HUDEP-2 (cell line): ENCODE results near the gene ANKRD34A.

ENCODE experiments used
- DNase-seq, 76 experiments: peaks; one replicate each; lab custom pipeline; 2025; ENCODE audit not compliant: unreplicated experiment in 76 of 76; lab: John Stamatoyannopoulos, UW

Gene ANKRD34A

DNA sequence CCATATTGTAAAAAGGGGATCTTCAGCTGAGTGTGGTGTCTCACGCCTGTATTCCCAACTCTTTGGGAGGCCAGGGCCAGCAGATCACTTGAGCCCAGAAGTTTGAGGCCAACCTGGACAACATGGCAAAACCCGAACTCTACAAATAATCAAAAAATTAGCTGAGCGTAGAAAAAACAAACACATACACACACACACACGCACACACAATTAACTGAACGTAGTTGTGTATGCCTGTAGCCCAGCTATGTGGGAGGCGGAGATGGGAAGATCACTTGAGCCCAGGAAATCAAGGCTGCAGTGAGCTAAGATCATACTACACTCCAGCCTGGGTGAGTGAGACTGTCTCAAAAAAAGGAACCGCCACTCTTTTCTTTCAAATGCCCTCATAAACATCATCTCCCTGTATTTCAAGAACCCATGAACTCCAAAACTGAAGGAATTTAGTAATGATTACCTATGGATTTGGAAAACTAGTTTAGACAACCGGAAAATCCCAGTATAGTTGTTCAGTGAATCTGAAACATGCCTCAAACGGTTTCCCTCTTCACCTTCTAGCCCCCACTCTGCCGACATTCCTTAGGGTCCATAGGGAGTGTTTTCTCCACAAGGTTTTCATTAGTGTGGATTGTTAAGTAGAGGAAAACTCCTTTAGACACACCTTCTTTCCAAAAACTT, 27.5 kb upstream of the ANKRD34A start:
- DNase-seq: peak in 15 of 76 experiments; percentile 17 to 54 (median 28)

DNA sequence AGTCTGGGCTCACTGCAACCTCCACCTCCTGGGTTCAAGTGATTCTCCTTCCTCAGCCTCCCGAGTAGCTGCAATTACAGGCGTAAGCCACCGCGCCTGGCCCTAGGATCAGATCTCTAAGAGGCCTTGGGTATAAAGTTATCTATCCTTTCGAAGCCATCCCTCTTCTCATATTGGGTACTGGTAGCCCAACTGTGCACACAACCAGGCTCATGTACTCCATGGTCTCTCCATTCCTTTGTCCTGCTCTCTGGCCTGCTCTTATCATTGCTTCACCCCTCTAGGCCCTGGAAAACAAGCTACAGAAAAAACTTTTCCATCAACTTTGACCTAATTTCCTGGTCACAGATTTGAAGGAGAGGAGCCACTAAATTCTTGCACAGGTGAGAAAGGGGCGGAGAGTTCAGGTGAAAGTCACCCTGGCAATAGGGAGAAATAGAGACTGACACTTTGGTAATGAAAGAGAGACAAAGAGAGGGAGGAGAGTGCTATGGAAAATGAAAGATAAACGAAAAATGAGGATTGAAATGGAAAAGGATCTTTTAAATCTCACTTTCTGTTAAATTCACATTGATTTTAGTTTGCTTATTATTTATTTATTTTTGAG, 26.0 kb upstream of the ANKRD34A start:
- DNase-seq: peak in 3 of 76 experiments; percentile 11 to 23 (median 13)

DNA sequence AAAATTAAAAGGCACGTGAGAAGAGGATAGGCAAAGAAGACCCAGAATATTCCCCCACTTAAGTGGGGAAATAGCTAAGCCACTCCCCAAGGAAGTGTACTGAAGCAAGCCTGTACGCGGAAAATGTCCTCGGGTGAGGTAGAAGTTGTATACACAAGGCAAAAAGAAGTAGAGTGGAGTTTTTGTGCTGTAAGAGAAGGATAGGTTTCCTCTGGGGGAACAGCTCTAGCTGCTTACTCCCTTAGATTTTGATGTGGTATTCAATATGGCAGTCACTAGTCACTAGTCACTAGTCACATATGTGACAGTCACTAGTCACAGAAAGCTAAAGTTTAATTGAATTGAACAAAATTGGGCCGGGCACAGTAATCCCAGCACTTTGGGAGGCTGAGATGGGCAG, 24.4 kb upstream of the ANKRD34A start:
- no peak for DNase-seq

DNA sequence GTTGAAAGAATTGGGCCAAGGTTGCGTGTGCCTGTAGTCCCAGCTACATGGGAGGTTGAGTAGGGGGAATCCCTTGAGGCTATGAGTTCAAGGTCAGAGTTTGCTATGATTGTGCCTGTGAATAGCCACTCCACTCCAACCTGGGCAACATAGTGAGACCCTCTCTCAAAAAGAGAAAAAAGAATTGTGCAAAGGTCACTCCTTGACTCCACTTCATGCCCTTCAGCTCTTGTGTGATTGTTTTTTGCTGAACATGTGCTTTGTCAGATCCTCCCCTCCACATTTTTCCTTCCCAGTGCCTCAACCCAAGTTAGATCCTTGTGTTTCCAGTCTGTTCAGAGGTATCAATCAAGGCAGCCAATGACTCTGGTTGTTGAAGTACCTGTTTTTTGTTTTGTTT, 23.6 kb upstream of the ANKRD34A start:
- no peak for DNase-seq

DNA sequence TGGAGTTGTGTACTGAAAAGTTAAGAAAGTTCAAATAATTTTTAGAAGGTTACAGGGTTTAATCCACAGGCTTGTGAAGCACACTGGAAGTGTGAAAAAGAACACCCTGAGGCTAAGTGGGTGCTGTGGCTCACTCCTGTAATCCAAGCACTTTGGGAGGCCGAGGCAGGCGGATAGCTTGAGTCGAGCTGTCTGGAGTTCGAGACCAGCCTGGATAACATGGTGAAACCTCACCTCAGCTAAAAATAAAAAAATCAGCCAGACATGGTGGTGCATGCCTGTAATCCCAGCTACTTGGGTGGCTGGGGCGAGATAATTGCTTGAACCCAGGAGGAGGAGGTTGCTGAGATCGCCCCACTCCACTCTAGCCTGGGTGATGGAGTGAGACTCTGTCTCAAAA, 22.2 kb upstream of the ANKRD34A start:
- no peak for DNase-seq

DNA sequence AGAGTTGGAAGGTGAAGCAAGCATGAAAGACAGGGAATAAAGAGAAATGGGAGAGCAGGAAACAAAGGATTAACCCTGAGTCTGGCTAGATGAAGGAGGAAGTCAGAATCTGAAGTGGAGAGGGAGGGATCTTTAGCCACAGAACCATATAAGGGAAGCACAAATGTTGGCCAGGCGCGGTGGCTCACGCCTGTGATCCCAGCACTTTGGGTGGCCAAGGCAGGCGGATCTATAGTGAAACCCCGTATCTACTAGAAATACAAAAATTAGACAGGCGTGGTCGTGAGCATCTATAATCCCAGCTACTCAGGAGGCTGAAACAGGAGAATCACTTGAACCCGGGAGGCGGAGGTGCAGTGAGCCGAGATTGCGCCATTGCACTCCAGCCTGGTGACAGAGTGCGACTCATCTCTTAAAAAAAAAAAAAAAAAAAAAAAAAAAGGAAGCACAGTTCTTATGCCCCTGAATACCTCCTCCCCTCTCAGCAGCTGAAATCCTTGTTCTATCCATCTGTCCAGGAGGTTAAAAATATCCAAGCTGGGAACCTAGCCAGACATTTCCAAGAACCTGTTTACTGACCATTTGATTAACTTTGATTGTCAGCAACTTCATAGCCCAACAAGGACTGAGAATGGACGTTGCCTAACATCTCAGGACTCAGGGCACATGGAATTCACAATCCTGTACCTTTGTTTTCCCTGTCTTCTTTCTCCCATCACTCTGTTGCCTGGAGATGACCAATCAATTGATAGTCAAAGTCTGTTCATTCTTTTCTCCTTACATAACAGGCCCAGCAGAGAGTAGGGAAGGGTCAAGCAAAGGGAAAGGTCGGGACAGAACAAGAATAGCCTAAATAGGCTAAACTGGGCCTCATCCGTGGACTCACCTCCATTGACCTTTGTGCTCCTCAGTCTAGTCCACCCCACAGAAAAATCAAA, 21.4 kb upstream of the ANKRD34A start:
- DNase-seq: no peak

DNA sequence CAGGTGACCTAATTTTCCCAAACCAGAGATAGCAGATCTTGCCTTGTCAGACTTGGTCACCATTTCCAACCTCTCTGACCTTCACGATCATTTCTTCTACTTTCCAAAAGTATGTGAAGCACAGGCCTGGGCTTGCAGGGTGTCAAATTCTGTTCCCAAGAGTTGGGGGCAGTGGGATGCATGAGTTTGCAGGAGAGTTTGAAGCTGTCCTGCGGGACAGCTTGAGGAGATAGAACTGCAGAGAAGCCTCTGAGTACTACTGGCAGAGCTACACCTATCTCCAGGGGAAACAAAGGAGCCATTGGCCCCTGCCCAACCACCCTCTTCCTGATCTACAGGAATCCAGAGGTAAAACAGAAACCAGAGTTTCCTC, 20.7 kb upstream of the ANKRD34A start:
- no peak for DNase-seq

DNA sequence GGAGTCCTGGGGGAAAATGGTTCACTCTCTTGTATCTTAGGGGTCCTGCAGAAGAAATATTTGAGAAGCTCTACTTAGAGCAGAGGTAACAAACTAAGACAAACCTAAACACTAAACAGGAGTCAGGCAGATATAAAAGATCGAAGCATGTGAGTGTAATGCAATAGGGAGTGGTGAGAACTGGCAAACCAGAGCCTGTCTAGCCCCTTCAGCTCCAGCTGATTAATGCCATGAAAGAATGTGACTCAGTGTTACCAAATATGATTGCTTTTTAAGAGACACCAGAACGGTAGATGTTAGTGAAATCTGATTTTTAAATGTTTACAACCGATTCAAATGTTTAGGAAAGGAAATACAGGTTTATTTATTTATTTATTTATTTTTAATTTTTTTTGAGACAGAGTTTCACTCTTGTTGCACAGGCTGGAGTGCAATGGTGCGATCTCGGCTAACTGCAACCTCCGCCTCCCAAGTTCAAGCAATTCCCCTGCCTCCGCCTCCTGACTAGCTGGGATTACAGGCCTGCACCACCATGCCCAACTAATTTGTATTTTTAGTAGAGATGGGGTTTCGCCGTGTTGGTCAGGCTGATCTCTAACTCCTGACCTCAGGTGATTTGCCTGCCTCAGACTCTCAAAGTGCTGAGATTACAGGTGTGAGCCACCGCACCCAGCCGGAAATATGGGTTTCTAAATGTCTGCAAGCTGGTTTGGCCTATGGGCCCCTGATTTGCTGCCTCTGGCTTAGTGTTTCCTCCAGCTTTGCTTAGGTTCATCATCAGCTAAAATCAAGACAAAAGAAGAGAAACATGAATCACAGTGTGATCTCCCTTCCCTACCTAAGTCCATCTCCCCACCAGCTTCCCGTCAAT, 19.8 kb upstream of the ANKRD34A start:
- DNase-seq: no peak

DNA sequence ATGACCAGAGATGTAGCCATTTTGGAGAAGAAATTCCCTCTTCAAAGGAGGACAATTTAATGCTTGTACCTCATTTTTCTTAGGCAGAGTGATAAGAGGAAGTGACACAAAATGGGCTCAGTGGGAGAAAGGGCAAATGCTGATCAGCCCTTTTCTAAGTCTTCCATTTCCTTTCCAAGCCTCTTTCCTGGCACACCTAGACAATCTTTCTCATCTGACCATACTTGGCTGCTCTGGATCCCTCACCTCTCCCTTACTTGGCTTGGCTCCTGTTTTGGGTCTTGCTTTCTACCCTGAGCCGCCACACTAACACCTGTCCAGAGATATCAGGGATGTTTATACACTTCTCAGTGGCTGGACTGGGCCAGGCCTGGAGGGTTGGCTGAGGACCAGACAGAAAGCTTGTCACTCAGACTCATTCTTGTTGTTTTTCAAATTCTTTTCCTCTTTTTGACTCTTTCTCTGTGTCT, 18.9 kb upstream of the ANKRD34A start:
- no peak for DNase-seq

DNA sequence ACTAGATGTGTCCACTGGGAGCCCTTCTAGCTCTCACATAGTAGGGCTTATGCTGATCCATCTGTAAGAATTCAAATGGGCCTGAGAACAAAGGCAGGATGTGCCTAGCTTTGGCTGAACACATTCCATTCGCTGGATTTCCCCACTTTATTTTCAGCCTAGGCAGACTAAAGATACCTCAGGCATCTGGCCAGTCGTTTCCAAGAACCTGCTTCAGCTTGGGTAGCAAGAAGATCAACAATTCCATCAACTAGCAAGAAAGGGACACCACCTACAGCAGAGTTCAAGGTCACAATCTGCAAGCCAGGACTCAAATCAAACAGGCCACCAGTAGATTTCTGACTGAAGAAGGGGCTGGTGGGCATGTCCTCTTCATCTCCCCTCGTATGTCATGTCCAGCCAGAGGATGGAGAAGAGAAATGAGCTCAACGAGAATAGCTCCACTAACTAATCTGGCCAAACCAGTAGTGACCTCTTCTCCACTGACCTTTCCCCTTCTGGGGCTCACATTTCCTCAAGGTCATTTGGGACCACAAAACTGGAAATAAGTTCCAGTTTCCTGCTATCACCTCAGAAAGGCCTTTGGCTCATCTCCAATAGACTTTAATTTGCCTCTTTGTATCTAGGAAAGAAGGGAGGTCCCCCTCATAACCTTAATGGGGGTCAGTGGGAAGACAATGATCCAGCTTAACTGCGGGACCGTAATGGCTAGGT, 17.8 kb upstream of the ANKRD34A start:
- no peak for DNase-seq

DNA sequence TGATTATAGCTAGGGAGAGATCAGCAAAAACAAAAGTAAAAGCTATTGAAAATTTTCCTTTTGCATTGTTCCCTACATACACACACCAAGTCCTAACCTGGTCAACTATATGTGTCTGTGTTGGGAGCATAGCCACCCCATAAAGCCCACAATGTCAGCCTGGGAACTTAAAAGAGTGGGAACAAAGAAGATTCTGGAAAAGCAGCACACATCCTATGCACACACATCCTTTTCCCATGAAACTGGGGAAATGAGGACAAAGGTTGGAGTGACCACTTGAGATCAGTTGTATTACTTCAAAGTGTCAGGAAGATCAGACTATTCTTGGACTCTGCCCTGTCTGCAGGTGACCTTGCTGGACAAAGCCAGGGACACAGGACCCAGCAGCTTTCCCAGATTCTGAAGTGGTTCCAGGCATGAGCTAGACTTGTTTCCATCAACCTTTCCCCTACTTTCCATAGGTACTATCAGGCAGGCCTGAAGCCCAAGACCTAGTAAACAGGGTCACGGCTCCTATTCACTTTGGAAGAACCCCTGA, 16.2 kb upstream of the ANKRD34A start:
- DNase-seq: no peak

DNA sequence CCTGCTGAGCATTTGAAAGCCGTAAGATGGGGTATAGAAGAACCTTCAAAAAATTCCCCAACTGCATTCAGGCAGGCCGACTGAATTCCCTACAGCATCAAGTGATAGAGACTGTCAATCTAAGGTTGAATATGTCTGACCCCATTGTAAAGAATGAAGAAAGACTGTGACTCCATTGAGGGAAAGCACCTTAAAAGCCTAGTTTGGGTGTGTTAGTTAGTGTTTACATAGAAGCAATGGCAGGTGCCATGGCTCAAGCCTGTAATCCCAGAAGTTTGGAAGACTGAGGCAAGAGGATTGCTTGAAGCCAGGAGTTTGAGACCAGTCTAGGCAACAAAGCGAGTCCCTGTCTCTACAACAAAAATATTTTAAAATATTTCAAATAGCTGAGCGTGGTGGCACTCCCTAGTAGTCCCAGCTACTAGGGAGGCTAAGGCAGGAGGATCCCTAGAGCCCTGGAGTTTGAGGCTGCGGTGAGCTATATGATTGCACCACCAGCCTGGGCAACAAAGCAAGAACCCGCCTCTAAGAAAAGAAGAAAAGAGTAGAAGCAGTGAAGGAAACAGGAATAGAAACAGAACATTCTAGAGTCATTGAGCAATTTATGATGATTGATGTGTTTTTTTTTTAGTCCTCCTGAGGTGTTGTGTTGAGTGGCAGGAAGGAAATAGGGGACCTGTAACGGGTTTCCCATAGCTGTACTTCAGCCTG, 15.5 kb upstream of the ANKRD34A start:
- DNase-seq: peak in 1 of 76 experiments; percentile 55

DNA sequence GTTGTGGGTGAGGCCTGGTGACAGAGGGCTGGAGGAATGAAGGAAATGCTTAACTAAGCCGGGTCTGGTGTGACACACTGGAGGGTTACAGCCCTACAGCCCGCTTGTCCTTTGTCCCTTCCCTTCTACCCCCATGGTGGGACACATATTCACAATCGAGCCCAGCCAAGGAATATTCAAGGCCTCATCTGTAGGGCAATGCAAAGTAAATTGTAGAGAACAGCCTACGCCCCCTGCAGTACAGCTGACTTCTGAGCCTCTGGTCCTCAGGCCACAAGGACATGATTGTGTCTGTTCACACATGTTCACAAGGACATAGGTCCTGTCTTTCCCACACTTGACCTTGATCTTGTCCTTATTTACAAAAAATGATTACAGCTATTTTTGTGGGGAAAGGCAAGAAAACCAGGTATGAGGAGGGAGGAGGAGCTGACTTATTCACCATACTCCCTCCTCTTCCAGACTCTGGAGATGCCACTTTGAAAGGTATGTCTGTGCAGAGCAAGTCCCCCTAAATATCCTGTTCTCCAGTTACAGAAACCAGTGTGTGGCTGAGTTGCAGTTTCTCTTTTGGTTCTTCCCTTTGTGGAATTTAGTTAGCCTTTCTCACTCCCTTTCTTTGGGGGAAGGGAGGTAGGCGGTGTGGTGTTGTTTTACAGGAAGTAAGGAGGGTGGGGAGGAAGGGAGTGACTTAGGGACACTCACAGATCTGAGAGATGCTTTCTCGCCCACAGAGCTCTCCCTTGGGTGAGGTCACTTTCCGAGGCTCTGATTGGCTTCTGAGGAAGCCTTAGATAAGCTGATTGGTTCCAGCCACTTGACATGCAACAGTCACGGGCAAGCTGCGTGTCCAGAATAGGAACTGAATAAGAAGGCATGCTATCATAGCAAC, 14.7 kb upstream of the ANKRD34A start:
- peak in 74 of 76 experiments; percentile 55 to 99 (median 95) for DNase-seq

DNA sequence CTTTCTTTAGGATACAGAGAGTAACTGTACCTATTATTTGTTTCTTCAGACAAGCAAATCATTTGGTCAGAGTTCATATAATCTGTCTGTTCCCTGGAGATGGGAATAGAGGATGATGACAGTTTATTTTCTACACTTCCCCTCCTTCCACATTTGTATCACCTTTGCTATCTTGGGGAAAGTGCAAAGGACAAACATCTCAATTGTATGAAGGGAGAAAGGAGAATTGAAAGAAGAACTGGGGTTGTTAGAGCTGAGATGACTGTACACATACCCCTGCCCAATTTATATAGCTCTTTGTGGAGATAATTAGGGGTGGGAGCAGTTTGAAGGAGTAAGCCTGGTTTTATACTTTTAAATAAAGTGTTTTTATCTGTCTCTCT, 14.1 kb upstream of the ANKRD34A start:
- no peak for DNase-seq

DNA sequence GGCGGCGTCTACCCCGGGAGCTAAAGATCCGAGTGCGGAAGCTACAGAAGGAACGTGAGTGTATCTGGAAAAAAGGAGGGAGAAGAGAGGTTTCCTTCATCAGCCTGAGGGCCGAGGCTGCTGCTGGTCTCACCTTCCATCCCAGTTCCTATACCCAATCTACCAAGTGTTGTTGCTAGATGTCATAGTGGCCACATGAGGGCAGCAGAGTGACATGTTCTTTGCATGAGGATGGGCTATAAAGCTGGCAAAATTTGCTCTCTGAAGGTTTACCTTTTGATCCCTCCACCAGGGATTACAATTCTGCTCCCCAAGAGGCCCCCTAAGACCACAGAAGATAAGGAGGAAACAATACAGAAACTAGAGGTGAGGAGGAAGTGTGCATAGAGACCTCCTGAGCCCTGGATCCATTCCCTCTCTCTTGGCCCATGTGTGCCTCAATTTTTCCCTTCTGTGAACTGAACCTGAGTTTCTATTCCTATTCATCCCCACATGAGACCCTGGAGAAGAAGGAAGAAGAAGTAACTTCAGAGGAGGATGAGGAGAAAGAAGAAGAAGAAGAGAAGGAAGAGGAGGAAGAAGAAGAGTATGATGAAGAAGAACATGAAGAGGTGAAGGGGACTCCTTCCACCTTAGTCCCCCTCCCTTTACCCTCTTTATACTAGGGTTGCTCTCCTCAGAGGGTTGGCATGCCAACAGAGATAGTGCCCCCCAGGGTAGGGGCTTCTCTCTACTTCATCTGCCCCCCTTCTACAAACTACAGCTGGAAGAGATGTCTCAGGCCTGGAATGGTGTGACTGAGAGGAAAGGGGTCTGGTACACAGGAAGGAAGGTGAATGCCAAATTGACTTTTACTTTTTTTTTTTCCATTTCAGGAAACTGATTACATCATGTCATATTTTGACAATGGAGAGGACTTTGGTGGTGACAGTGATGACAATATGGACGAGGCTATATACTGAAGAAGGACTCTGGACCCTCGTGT, 13.4 kb upstream of the ANKRD34A start:
- peak in 68 of 76 experiments; percentile 22 to 85 (median 56) for DNase-seq

DNA sequence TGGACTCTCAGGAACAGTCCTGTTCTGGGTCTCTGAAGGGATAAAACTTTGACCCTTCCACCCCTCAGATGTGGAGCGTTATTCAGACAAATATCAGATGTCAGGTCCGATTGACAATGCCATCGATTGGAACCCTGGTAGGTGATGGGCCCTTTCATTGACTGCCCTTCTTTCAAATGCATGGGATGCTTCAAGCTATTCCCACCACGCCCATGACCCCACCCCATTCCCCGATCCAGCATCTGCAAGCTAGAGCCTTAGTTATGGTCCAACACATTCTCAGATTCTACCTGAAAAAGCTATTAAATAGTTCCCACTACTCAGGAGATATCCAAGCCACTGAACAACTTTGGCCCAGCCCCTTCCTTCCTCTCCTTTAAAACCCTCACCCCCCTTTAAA, 12.6 kb upstream of the ANKRD34A start:
- no peak for DNase-seq

DNA sequence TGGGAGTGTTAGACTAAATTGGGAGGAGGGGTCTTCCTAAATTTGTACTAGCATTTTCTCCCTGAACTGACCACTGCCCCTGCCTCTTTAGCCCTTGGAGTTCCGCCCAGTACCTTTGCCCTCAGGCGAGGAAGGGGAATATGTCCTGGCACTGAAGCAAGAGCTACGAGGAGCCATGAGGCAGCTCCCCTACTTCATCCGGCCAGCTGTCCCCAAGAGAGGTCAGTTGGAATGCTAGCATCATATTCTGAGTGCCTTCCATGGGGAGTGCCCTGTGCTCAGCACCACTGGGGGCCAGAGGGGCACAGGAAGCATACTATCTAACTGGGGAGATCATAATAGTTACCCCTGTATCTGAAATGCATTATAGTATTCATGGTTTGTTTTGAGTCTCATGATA, 10.8 kb upstream of the ANKRD34A start:
- DNase-seq: no peak
